Mucosa of stomach (tissue), 1 donor: ENCODE results near the gene SF3A1.

Source experiments
- H3K27me3 ChIP-seq: one replicate; pipeline ENCODE4 v1.7.0; 2013; ENCODE audit warnings: mild to moderate bottlenecking, low read length; ENCODE audit not compliant: control insufficient read depth, insufficient read depth
- H3K36me3 ChIP-seq: one replicate; pipeline ENCODE4 v1.7.0; 2013; ENCODE audit warnings: low read length; ENCODE audit not compliant: control insufficient read depth, insufficient read depth
- H3K4me1 ChIP-seq: one replicate; pipeline ENCODE4 v1.7.0; 2013; ENCODE audit warnings: mild to moderate bottlenecking, low read length; ENCODE audit not compliant: control insufficient read depth, insufficient read depth
- H3K4me3 ChIP-seq: one replicate; pipeline ENCODE4 v1.7.0; 2013; ENCODE audit warnings: low read length
- H3K9ac ChIP-seq: one replicate; pipeline ENCODE4 v1.7.0; 2013; ENCODE audit warnings: mild to moderate bottlenecking, low read length, moderate library complexity
- H3K9me3 ChIP-seq: one replicate; pipeline ENCODE4 v1.7.0; 2013; ENCODE audit warnings: mild to moderate bottlenecking, low read length, moderate library complexity; ENCODE audit not compliant: control insufficient read depth
- donor health status: Pancreatic carcinoma.

The SF3A1 gene

DNA sequence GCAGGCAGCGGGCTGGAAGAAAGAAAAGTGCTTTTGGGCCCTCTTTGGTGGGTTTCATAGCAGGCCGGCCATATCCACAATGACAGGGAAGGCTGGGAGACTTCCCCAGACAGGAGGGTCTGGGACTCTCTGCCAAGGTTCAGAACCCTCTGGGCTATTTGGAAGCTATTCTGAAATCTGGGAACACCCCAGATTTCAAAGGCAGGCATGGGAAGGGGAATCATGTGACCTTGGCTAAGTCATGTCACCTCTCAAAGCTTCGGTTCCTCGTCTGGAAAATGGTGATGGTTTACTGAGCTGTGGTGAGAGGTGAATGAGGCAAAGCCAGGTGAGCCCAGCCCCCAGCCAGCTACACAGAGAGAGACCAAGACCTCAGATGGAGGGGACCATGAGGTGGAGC lies 72.0 kb downstream of the SF3A1 start:
- Histone ChIP-seq H3K36me3 (no peaks in the 10 kb centered on the region), H3K9ac (no peak overlapping the region), H3K4me3 (no peak overlapping the region), H3K4me1 (peaks cover 14% of the 10 kb centered on the region), H3K9me3 (no peaks in the 10 kb centered on the region), H3K27me3 (no peaks in the 10 kb centered on the region)

DNA sequence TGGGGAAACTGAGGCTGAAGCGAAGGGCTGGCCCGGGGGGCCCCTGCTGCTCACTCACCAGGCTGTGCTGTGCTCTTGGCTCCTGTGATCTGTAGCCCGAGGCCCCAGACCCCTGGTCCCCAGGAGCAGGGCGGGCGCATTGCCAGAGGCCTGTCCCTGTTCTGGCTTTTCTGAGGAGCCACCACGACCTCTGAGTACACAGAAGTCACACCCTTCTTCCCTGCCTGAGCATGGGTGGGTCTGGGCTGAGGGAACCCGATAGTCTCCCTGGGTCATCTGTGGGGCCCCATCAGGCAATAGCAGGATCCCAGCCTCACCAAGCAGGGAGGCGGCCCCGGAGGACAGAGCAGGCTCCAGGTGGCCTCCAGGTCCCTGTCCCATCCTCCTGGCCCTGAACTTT lies 72.5 kb downstream of the SF3A1 start:
- Histone ChIP-seq H3K9ac (no peak overlapping the region), H3K9me3 (no peaks in the 10 kb centered on the region), H3K27me3 (no peaks in the 10 kb centered on the region), H3K36me3 (no peaks in the 10 kb centered on the region), H3K4me1 (peaks cover 14% of the 10 kb centered on the region), H3K4me3 (no peak overlapping the region)

- H3K4me3 ChIP-seq, result no peak overlapping the region
- no peaks in the 10 kb centered on the region for H3K27me3 ChIP-seq
- H3K9me3 ChIP-seq, result no peaks in the 10 kb centered on the region
- H3K36me3 ChIP-seq, result no peaks in the 10 kb centered on the region
- peaks cover 7% of the 10 kb centered on the region for H3K4me1 ChIP-seq
- no peak overlapping the region for H3K9ac ChIP-seq
Measured at GRCh38 chr22:30283342-30283741, 73.4 kb downstream of the SF3A1 start.

- Histone ChIP-seq H3K27me3 (no peaks in the 10 kb centered on the region), H3K4me3 (no peak overlapping the region), H3K9ac (no peak overlapping the region), H3K4me1 (peaks cover 4% of the 10 kb centered on the region), H3K36me3 (no peaks in the 10 kb centered on the region), H3K9me3 (no peaks in the 10 kb centered on the region)
Measured at GRCh38 chr22:30282616-30283046, 74.1 kb downstream of the SF3A1 start.
